ENCODE measurements around the gene PNPLA7.
A peak's percentile ranks its signal among the peaks of the same experiment; 100 is the strongest.
"Not testable (repeated sequence)": the region's sequence is repeated elsewhere in the genome, so short reads cannot be mapped to it uniquely, and the experiment has no call there.

The PNPLA7 gene

GRCh38 chr9:137423514-137424291, 126.5 kb downstream of the PNPLA7 start:
- DNase-seq (ENCODE audit: low read depth in 2 of 3, low spot score in 2 of 3) = no peak

GRCh38 chr9:137422604-137423513, 127.3 kb downstream of the PNPLA7 start, which contains the start of the genes EXD3 and NOXA1:
TSS of gene EXD3 (minus strand) at chr9:137423162. CDS start at chr9:137395357, 27,805 bp downstream.
TSS of gene NOXA1 (plus strand) at chr9:137423393. CDS start at chr9:137423530, 137 bp downstream.
- DNase-seq (ENCODE audit: low read depth in 2 of 3, low spot score in 2 of 3) = peak; percentile 90 to 92 (median 92)

- no peak for DNase-seq (ENCODE audit: low read depth in 2 of 3, low spot score in 2 of 3)
Measured at GRCh38 chr9:137421838-137422603, 128.2 kb downstream of the PNPLA7 start.

- no peak for DNase-seq (ENCODE audit: low read depth in 2 of 3, low spot score in 2 of 3)
Measured at GRCh38 chr9:137417161-137418021, 132.8 kb downstream of the PNPLA7 start.

GRCh38 chr9:137416563-137417151, 133.5 kb downstream of the PNPLA7 start:
- no peak for DNase-seq (ENCODE audit: low read depth in 2 of 3, low spot score in 2 of 3)

- DNase-seq (ENCODE audit: low read depth in 2 of 3, low spot score in 2 of 3) = no peak
Measured at GRCh38 chr9:137416006-137416562, 134.1 kb downstream of the PNPLA7 start.

- DNase-seq (ENCODE audit: low read depth in 2 of 3, low spot score in 2 of 3) = no peak
Measured at GRCh38 chr9:137415451-137415850, 134.8 kb downstream of the PNPLA7 start.

- no peak for DNase-seq (ENCODE audit: low read depth in 2 of 3, low spot score in 2 of 3)
Measured at GRCh38 chr9:137412431-137412830, 137.8 kb downstream of the PNPLA7 start.

GRCh38 chr9:137411645-137412380, 138.4 kb downstream of the PNPLA7 start:
- DNase-seq (ENCODE audit: low read depth in 2 of 3, low spot score in 2 of 3) = peak in 1 of 3 experiments; percentile 49

- no peak for DNase-seq (ENCODE audit: low read depth in 2 of 3, low spot score in 2 of 3)
Measured at GRCh38 chr9:137411260-137411644, 138.9 kb downstream of the PNPLA7 start.

- DNase-seq (ENCODE audit: low read depth in 2 of 3, low spot score in 2 of 3) = no peak
Measured at GRCh38 chr9:137410891-137411249, 139.3 kb downstream of the PNPLA7 start.

- DNase-seq (ENCODE audit: low read depth in 2 of 3, low spot score in 2 of 3) = not testable (repeated sequence)
Measured at GRCh38 chr9:137410236-137410890, 139.8 kb downstream of the PNPLA7 start.
